IPS DF 4.7 (cell line): Measurements from ENCODE around the gene JAM2.
A peak's percentile ranks its signal among the peaks of the same experiment; 100 is the strongest.
"Not testable (repeated sequence)": the region's sequence is repeated elsewhere in the genome, so short reads cannot be mapped to it uniquely, and the experiment has no call there.

ENCODE experiments used
- DNase-seq: peaks from one replicate; pipeline ENCODE4 v3.0.0-alpha.2; 2013; ENCODE audit warnings: low spot score; ENCODE audit errors: extremely low read depth

The JAM2 gene, protein sequence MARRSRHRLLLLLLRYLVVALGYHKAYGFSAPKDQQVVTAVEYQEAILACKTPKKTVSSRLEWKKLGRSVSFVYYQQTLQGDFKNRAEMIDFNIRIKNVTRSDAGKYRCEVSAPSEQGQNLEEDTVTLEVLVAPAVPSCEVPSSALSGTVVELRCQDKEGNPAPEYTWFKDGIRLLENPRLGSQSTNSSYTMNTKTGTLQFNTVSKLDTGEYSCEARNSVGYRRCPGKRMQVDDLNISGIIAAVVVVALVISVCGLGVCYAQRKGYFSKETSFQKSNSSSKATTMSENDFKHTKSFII

DNA sequence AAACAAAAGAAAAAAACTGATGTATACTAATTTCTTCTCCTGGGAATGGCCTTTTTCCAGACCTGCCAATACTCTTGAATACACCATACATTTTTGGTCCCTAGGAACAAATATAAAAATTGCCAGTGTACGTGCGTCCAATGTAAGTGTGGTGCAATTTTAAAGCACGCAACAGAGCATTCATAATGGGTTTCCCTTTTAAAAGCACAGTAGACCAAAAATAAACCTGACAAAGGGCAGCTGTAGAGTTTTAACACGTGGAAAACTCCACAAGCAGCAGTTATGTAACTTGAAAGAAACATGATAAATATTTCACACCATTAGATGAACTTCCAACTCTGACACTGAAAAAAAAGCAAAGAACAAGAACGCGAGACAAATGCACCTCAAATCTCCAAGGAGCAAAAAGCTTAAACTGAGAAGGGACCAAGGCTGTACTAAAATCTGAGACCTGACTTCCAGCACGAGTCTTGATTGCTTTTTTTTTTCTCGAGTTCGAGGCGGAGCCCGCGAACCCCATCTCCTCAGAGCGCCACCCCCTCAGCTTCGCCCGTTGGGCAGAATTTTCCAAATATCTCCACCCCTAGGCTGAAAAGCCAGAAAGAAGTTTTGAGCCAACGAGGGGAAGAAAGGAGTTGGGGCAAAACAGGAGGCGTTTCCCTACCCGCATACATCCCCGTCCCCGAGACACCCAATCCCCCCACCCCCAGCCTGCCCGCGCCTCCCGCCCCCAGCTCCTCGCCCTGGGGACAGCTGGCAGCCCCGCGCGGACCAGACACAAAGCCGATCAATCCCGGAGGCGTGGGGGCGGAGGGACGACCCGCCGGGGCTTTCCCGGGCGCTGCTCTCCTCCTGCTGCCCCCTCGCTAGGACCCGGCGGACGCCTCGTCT is at the start of gene JAM2:
Gene JAM2, plus strand, starts transcription at position 599 of the 891 bp plus-strand sequence. CDS start 564 bp downstream, outside the sequence.
- DNase-seq = no peak

DNA sequence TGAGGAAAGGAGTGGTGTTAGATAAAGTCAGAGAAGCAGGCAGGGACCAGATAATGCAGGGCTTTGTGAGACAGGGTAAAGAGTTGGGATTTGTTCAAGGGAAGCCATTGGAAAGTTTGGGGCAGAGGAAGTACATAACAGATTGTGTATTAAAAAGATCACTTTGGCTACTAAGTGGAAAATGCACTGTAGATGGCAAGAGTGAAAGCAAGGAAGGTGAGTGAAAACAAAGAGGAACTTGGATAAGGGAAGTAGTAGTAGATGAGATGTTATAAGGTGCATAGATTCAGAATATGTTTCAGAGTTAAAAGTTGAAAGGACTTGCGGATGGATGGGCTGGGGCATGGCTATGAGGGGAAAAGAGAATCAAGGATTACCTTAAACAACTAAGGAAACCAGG is 49.2 kb upstream of the JAM2 start:
- no peak for DNase-seq

DNA sequence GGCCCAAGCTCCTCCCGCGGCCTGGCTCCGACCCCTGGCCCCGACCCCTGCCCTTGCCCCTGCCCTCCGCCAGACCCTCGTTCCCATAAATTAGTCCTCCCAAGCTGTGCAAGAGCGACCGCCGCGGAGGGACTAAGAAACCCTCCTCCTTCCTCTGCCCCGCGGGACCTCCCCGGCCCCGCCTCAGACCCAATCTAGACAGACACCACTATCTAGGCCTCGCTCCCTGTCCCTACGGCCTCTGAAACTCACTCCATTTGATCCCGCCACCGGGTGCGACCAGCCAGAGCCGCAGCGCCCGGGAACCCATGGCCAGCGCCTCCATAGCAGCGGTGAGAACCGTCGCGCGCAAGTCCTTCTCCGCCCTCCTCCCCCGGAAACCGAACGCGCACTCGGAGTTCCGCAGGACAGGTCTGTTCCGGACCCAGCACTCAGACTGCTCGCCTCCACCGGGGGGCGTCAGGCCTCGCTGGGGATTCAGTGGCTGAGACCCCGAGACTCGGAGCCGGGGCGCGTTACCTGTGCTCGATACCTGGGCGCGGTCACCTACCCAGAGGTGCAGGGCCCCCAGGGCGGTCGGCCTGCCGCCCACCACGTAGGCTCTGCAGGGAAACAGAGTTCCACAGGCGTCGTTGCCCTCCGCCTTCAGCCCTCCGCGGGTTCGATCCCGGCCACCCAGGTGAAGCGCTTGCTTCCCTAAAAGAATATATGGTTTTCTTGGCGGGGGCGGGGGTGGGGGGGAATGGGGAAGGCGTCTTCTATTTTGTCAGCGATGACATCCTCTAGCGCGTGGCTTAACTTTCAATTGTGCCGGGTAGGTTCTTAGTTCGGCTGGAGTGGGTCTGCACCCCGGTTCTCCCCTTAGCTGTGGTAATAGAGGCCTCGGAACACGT is 31.7 kb upstream of the JAM2 start, which contains the start of gene MRPL39:
Gene MRPL39, minus strand, starts transcription at position 331 of the 893 bp plus-strand sequence. Its CDS starts 6 bp downstream, at position 325.
- DNase-seq = peak; percentile 41

DNA sequence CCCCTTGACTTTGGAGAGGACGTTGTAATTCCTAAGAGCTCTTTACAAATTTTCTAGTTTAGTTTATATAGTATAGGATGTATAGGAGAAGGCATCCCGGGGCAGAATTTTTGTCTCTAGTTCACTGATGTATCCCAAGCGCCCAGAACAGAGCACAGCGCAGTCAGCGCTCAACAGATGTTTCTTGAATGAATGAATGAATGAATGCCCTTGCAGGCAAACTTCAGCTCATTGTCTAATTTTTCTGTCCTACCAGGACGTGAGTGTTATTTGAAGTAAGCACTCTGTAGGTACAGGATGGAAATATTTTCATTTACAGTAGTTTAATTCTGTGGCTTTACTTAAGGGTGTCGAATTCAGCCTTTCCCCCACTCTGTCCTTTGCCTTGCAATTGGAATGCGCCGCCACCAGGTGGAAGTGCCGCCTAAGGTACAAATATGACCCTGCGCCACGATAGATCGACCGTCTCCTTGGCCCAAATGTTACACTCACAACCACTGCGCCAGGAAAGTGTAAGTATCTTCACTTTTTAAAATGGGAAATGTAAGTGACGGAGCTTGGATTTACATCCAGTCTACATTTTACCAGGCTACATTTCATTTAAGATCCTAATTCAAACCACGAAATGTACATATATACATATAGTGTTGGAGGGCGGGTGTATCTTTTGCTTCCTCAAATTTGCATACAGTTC is 30.9 kb upstream of the JAM2 start:
- peak; percentile 58 for DNase-seq

DNA sequence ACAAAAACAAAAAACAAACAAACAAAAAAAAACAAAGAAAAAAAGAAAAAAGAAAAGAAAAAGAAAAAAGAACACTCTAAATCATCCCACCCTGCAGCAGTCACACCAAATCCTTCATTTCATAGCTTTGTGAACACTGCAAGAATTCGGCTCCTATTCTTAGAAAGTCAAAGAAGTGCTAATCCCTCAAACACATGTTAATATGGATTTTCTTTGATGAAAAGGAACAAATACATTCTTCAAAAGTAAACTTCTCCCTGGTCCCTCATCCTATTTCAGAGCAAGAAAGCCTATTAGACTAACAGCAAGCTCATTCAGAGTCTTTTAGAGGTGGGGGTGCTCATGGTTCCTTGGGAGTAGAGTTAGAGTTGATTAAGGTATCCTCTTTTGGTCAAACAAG is 24.6 kb upstream of the JAM2 start:
- DNase-seq = no peak

DNA sequence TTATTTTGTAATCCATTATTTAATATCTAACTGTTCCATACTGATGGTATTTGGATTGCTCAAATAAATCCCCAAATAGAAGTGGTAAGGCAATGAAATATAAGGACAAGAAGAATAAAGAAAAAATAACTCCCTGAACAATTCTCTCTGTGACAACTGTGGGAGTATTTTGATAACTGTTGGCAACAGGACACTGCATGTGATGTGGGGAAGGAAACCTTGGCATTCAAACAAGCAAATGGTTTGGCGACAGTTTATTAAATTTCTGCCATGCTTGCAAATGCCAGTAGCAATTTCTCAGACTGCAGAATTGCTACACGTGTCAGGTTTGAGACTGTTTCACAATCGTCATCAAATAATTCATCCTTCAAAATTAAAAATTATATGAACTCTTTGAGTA is 23.2 kb upstream of the JAM2 start:
- DNase-seq = no peak

DNA sequence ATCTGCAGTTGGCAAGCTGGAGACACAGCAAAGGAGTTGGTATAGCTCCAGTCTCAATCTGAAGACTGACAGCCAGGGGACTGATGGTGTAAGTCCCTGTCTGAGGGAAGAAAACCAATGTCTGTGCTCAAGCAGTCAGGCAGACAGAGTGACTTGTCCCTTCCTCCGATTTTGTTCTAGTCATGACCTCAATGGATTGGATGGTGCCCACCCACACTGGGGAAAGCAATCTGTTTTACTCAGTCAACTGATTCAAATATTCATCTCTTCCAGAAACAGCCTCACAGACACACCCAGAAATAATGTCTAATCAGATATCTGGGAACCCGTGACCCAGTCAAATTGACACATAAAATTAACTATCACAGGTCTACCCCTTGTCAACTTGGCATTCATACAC is 19.9 kb upstream of the JAM2 start:
- no peak for DNase-seq

DNA sequence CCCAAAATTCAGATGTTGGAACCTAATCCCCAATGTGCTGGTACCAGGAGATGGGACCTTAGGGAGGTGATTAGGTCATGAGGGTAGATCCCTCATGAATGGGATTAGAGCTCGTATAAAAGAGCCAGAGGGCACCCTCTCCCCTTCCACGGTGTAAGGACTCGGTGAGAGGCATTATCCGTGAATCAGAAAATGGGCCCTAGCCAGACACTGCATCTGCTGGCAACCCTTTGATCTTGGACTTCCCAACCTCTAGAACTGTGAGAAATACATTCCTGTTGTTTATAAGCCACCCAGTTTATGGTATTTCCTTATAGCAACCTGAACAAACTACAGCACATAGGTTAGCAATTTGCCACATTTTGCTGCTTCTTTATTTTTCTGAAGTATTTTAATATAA is 14.5 kb upstream of the JAM2 start:
- no peak for DNase-seq

DNA sequence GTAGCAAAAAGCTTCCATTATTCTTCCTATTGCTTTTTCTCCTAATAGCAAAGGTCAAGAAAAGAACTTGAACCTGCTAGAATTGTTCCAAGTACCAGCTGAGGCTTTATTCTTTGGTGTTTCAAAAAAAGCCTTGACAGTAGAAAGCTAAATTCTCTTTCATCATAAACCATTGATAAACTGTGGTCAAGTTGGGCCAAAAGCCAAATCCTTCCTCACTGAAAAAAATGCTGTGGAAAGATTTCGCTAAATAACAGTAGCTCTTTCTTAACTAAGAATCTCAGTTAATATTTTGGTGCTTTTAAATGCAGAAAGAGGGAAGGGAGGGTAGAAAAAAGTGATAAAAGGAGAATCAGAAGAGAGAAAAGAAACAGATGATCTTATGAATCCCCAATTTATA is 14.0 kb upstream of the JAM2 start:
- DNase-seq = no peak

DNA sequence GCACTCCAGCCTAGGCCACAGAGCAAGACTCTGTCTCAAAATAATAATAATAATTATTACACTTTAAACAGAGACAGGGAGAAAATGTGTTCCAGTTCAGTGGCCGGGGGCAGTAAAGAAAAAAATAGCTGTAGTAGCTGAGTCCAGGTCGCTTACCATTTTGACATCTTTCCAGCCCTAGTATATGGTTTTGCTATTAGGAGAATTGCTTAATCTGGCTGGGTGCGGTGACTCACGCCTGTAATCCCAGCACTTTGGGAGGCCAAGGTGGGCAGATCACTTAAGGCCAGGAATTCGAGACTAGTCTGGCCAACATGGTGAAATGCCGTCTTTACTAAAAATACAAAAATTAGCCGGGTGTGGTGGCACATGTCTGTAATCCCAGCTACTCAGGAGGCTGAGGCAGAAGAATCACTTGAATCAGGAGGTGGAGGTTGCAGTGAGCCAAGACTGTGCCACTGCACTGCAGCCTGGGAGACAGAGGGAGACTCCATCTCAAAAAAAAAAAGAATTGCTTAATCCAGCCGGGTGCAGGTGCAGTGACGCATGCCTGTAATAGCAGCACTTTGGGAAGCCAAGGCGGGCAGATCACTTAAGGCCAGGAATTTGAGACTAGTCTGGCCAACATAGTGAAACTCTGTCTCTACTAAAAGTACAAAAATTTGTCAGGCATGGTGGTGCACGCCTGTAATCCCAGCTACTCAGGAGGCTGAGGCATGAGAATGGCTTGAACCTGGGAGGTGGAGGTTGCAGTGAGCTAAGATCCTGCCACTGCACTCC is 13.1 kb upstream of the JAM2 start:
- DNase-seq = not testable (repeated sequence)

DNA sequence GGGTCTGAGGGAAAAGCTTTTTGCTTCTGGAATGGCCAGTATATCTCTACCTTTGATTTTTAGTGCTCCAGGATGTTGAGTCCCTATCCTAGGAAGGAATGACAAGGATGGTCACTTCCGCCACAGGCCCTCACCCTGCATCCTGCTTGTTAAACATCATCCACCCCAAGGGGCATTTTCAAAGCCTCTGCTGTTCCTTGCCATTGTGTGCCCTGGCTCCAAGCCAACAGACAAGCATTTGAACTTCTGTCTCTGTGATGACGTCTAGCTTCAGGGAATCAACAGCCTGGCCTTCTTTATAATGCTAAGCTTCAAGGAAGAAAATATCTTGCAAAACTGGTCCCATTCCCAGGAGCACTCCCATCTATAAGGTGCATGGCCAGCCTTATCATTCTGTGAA is 12.3 kb upstream of the JAM2 start:
- no peak for DNase-seq

DNA sequence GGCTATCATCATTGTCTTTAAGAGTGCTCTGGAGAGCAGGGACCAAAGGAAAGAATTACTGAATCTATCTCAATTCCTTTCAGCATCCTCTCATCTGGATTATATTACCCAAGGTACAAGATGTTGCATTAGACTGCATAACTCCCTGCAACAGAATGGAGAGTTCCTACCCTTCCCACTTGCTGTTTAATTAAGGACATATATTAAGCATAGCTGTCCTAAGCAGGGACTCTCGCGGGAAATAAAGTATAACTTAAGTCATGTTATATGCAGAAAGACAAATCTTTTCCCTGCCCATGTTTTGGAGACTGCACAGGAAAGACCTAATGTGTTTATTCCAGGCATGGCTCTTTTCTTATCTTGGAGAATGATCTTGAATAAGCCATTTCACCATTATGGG is 6.8 kb upstream of the JAM2 start:
- no peak for DNase-seq

DNA sequence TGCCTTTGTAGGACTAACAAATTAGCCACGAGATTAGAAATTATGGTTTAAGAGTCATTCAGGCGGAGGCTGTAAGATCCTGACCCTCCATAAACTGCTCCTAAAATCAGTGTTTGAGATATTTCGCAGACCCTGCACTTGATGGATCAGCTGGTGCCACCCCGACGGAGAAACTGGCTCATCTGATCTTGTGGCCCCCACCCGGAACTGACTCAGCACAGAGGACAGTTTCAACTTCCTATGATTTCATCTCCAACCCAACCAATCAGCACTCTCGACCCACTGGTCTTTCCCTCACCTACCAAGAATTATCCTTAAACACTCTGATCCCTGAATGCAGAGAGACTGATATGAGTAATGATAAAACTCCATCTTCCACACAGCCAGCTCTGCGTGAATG is 3.7 kb upstream of the JAM2 start:
- no peak for DNase-seq

DNA sequence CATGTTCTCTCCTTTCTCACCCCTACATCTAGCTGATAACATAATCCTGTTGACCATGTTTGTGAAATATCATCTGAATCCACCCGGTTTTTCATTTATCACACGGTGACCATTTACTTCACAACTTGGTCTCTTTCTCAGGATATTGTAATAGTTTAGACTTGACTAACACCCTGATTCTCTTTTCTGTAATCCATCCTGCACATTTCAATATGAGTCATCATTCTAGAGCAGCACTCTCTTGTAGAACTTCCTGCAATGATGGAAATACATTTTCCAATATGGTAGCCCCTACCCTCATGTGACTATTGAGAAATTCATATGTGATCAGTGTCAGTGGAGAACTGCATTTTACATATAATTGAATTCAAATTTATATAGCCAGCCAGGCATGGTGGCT is 2.3 kb upstream of the JAM2 start:
- DNase-seq = no peak

DNA sequence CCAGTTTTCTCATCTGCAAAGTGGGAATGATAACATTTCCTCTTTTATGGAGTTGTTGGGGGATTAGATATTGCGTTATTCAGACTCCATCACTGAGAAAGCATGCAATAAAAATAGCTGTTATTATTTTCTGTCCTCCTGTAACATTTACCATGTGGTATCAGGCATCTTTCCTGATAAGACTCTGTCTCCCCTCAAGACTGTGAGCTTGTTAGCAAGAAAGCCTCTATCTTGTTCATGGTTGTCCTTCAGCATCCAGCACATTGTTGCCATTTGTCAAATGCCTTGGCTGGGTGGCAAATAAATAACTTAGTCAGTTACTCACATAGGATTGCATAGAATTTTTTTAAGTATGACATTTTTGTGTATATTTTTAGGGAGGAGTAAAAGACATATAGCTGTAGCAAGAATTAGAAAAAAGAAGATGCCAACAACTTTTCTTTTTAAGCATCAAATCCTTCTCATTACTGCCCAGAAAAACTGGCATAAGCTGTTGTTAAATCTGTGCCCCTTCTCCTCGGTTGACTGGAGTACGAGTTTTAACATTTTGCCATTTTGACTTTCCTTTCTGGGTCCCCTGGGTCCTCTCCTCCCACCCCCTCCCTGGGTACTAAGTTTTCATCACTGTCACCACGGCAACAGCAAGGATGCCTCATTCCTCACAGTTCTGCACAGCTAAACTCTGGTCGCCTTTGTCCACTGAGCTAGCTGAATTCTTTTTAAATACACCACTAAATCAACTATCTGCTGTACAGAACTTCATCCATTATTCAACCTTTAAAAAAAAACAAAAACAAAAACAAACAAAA is 1.0 kb upstream of the JAM2 start:
- no peak for DNase-seq

DNA sequence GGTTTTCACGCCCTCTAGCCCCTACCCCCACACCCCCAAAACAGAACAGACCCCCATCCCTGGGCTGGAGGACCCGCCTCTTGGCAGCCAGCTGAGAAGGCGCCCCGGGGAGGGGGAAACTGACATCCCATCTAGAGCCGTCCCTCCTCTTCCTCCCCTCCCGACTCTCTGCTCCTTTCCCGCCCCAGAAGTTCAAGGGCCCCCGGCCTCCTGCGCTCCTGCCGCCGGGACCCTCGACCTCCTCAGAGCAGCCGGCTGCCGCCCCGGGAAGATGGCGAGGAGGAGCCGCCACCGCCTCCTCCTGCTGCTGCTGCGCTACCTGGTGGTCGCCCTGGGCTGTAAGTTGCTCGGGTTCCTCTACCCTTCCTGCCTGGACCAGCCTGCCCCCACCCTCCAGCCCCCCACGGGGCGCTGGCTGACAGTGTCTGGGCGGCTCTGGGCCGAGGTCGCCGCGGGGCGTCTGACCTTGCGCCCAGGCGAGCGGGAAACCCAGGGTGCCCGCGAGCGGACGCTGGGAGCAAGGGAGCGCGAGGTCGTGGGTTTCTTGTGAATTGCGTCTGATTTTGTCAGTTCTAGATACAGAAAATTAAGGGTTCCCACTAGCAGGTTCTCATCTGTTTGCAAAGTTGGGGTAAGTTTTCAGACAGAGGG is 618 bp downstream of the JAM2 start:
- DNase-seq = no peak

DNA sequence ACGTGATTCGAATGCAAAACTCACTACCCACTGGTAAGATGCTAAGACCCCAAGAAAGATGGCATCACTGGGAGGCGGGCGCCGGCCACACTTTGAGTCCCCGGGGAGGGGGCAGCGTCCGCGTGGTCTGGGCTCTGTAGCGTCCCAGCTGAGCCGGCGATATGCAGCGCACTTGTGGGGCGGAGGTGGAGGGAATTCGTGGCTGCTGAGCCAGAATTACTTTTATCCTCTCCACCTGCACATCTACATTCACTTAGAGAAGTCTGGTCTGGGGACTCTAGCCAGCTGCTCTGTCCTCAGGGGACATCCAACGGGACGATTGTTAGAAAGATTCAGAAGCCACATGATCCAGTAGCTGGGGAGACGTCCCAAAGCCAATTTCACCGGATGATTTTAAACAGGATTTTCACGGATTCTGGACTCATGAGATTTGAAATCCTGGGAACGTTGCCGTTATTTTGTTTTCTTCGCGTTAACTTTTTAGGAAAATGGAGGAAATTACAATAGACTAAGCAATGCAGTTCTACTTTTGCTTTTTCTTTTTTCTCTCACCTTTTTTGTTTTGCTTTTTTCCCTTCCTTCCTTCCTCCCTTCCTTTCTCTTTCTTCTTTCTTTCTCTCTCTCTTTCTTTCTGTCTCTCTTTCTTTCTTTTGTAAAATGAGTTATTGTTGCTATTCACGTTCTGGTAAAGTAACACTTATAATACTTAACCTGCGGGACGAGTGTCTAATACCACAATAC is 1.3 kb downstream of the JAM2 start:
- no peak for DNase-seq

DNA sequence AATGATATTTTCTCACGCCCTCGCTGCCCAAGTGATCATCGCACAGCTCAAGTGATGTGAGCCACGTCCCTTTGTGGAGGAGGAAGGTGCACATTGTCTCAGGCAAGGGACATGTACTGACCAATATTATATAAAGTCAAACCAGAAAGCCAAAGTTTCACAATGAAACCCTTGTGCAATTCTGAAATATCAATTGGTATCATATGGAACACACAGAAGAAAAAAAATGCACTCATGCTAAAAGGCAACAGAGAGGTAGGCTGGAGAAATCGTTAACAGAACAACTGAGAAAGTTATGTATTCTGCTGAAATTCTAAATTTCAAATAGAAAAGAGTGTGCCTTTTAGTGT is 1.9 kb downstream of the JAM2 start:
- DNase-seq = no peak
